ENCODE measurements around the gene SEMA3D. TPM values are rescaled to one million over a fixed set of nuclear protein-coding genes. Genes with fewer than 3 reads are reported as not detected.

SEMA3D gene
- total and polyA plus RNA-seq, 10 donors, result 4.6 to 210 (median 116) TPM

DNA sequence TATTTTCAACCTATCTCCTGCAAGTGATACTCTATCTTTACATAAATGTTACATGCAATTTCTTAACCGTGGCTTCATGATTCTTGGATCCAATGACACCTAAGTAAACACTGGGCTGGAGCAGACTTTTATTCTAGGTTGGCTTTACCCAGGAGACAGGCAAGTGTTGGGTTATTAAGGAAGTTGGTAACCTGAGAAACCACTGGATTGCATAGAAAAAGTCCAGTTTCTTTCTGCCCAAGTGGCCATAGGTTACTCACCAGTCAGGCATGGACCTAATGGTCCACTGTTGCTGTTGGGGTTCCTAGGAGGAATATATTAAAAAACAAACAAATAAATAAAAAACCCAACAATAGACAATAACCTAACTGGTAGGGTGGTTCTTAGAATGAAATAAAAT is 112.8 kb downstream of the SEMA3D start:
- no peaks in the 10 kb centered on the region for H3K27me3 ChIP-seq (replicated peaks in 1 of 7)
- H3K9me3 ChIP-seq, result no peaks in the 10 kb centered on the region
- no peak overlapping the region for H3K4me3 ChIP-seq
- DNase-seq, result no peak
- TF ChIP-seq CTCF (IDR thresholded peaks at IDR 0.05 in 8 of 11, conservative IDR thresholded peaks at IDR 0.05 in 3 of 11), result no peak
- TF ChIP-seq POLR2AphosphoS5 (IDR thresholded peaks at IDR 0.05), result no peak
- TF ChIP-seq POLR2A (IDR thresholded peaks at IDR 0.05), result no peak
- intact Hi-C loops (cut with DNase I; ENCODE audit: low total_unique reads), result no loop called here
- peaks cover 0 to 4% (median 0%) of the 10 kb centered on the region in 6 donors for H3K4me1 ChIP-seq
- 73 to 90% (median 85%) methylated on average over 1 of the region's 1 CpG for WGBS, 5 donors
- no peak overlapping the region for H3K27ac ChIP-seq
- peaks cover 0 to 31% (median 0%) of the 10 kb centered on the region in 6 donors for H3K36me3 ChIP-seq

- H3K4me3 ChIP-seq, result no peak overlapping the region
- 86 to 93% (median 93%) methylated on average over 5 of the region's 5 CpGs for WGBS, 5 donors
- peaks cover 0 to 27% (median 0%) of the 10 kb centered on the region in 6 donors for H3K36me3 ChIP-seq
- H3K27me3 ChIP-seq (replicated peaks in 1 of 7), result no peaks in the 10 kb centered on the region
- no peak for TF ChIP-seq POLR2AphosphoS5 (IDR thresholded peaks at IDR 0.05)
- TF ChIP-seq POLR2A (IDR thresholded peaks at IDR 0.05), result no peak
- no peak for TF ChIP-seq CTCF (IDR thresholded peaks at IDR 0.05 in 8 of 11, conservative IDR thresholded peaks at IDR 0.05 in 3 of 11)
- peaks cover 0 to 4% (median 0%) of the 10 kb centered on the region in 6 donors for H3K4me1 ChIP-seq
- no peak overlapping the region for H3K27ac ChIP-seq
- no peak for DNase-seq
- no peaks in the 10 kb centered on the region for H3K9me3 ChIP-seq
- intact Hi-C loops (cut with DNase I; ENCODE audit: low total_unique reads), result no loop called here
Measured at GRCh38 chr7:85070967-85071628, 115.8 kb downstream of the SEMA3D start.

- TF ChIP-seq POLR2A (IDR thresholded peaks at IDR 0.05) (no peak), POLR2AphosphoS5 (IDR thresholded peaks at IDR 0.05) (no peak), CTCF (IDR thresholded peaks at IDR 0.05 in 8 of 11, conservative IDR thresholded peaks at IDR 0.05 in 3 of 11) (no peak)
- WGBS, 5 donors, result 78 to 96% (median 88%) methylated on average over 1 of the region's 1 CpG
- Histone ChIP-seq H3K36me3 (peaks cover 0 to 21% (median 0%) of the 10 kb centered on the region in 6 donors), H3K27ac (peak overlapping the region in 1 of 8 donors; percentile 9), H3K9me3 (no peaks in the 10 kb centered on the region), H3K27me3 (replicated peaks in 1 of 7) (no peaks in the 10 kb centered on the region), H3K4me3 (no peak overlapping the region), H3K4me1 (peaks cover 0 to 4% (median 0%) of the 10 kb centered on the region in 6 donors)
- intact Hi-C loops (cut with DNase I; ENCODE audit: low total_unique reads), result no loop called here
- no peak for DNase-seq
Measured at GRCh38 chr7:85068799-85069198, 118.1 kb downstream of the SEMA3D start.

- H3K27ac ChIP-seq, result no peak overlapping the region
- no peaks in the 10 kb centered on the region for H3K27me3 ChIP-seq (replicated peaks in 1 of 7)
- H3K4me1 ChIP-seq, result peaks cover 0 to 6% (median 0%) of the 10 kb centered on the region in 6 donors
- no peaks in the 10 kb centered on the region for H3K9me3 ChIP-seq
- H3K36me3 ChIP-seq, result peaks cover 0 to 17% (median 0%) of the 10 kb centered on the region in 6 donors
- H3K4me3 ChIP-seq, result no peak overlapping the region
- TF ChIP-seq POLR2AphosphoS5 (IDR thresholded peaks at IDR 0.05) (no peak), CTCF (IDR thresholded peaks at IDR 0.05 in 8 of 11, conservative IDR thresholded peaks at IDR 0.05 in 3 of 11) (no peak), POLR2A (IDR thresholded peaks at IDR 0.05) (no peak)
- WGBS, 5 donors, result 79 to 98% (median 87%) methylated on average over 1 of the region's 1 CpG
- intact Hi-C loops (cut with DNase I; ENCODE audit: low total_unique reads), result no loop called here
- DNase-seq, result no peak
Measured at GRCh38 chr7:85067371-85067770, 119.5 kb downstream of the SEMA3D start.

Measured in spleen (tissue), 11 donors.